Ovary (tissue), 3 donors: Measurements from ENCODE around the gene COL21A1.

Experiments used
- CTCF ChIP-seq, 3 donors: fragments of 450-650 bp in 2 of 3; fragments of 200-600 bp in 1 of 3; IDR thresholded peaks; one replicate each; pipeline versions ENCODE4 v1.5.1 to v1.8.0; 2016 to 2022; ENCODE audit warnings: antibody characterized with exemption in 3 of 3, mild to moderate bottlenecking in 1 of 3
- EP300 ChIP-seq: sonication (generic); formaldehyde crosslinking; IDR thresholded peaks from one replicate; pipeline ENCODE4 v1.6.1; 2017; ENCODE audit warnings: antibody characterized with exemption
- donor health status: DM: no; HTN: no; CAD: no.

GRCh38 chr6:56154076-56154475 is 93.3 kb downstream of the COL21A1 start:
- TF ChIP-seq CTCF (IDR thresholded peaks at IDR 0.05) (no peak), EP300 (no peak)
